GM06990 (cell line): ENCODE results near the gene PALD1.
"Not testable (repeated sequence)": the region's sequence is repeated elsewhere in the genome, so short reads cannot be mapped to it uniquely, and the experiment has no call there.

Source experiments
- DNase-seq: peaks from one replicate; pipeline ENCODE4 v3.0.0-alpha.2; 2011; ENCODE audit not compliant: insufficient read length; ENCODE audit errors: extremely low read depth
- H3K27me3 ChIP-seq: replicated peaks from 2 replicates; pipeline ENCODE4 v1.6.0; 2011; ENCODE audit warnings: low read length; ENCODE audit not compliant: control insufficient read depth, insufficient read depth
- H3K36me3 ChIP-seq: 2 replicates; pipeline ENCODE4 v1.5.1; 2011; ENCODE audit warnings: low read length; ENCODE audit not compliant: control insufficient read depth, insufficient read depth
- H3K4me3 ChIP-seq: replicated peaks from 2 replicates; pipeline ENCODE4 v1.5.1; 2011; ENCODE audit warnings: low read depth, mild to moderate bottlenecking, control low read depth, low read length
- CTCF ChIP-seq: IDR thresholded peaks from 2 replicates; pipeline ENCODE4 v1.5.1; 2011; ENCODE audit warnings: low read length, control low read depth, mild to moderate bottlenecking, inconsistent platforms; ENCODE audit not compliant: insufficient read depth, poor library complexity, severe bottlenecking

PALD1 gene

GRCh38 chr10:70482982-70483760, 4.6 kb downstream of the PALD1 start:
- no peak for TF ChIP-seq CTCF
- H3K4me3 ChIP-seq: no peak overlapping the region
- no peaks in the 10 kb centered on the region for H3K36me3 ChIP-seq
- no peaks in the 10 kb centered on the region for H3K27me3 ChIP-seq
- no peak for DNase-seq

- not testable (repeated sequence) for DNase-seq, H3K36me3 ChIP-seq, H3K4me3 ChIP-seq, H3K27me3 ChIP-seq
Observed at GRCh38 chr10:70483872-70484271, 5.3 kb downstream of the PALD1 start.

- H3K4me3 ChIP-seq: no peak overlapping the region
- no peak for TF ChIP-seq CTCF
- no peaks in the 10 kb centered on the region for H3K36me3 ChIP-seq
- H3K27me3 ChIP-seq: no peaks in the 10 kb centered on the region
- DNase-seq: no peak
Observed at GRCh38 chr10:70487824-70488223, 9.3 kb downstream of the PALD1 start.

GRCh38 chr10:70490142-70490541, 11.6 kb downstream of the PALD1 start:
- no peaks in the 10 kb centered on the region for H3K27me3 ChIP-seq
- H3K4me3 ChIP-seq: no peak overlapping the region
- no peaks in the 10 kb centered on the region for H3K36me3 ChIP-seq
- no peak for DNase-seq
- no peak for TF ChIP-seq CTCF

- DNase-seq: no peak
- TF ChIP-seq CTCF: no peak
- no peaks in the 10 kb centered on the region for H3K36me3 ChIP-seq
- H3K27me3 ChIP-seq: no peaks in the 10 kb centered on the region
- H3K4me3 ChIP-seq: no peak overlapping the region
Observed at GRCh38 chr10:70491614-70492013, 13.0 kb downstream of the PALD1 start.

GRCh38 chr10:70492786-70493659, 14.5 kb downstream of the PALD1 start:
- no peak for TF ChIP-seq CTCF
- no peaks in the 10 kb centered on the region for H3K27me3 ChIP-seq
- peak; percentile 60 for DNase-seq
- no peak overlapping the region for H3K4me3 ChIP-seq
- no peaks in the 10 kb centered on the region for H3K36me3 ChIP-seq
